HCT116 (cell line): ENCODE results near the gene LRRK1. TPM values are rescaled to one million over a fixed set of nuclear protein-coding genes. Genes with fewer than 3 reads are reported as not detected.

Experiments used
- ATAC-seq: fragments of 200-7000 bp; cut with Tn5 transposase; 2 replicates; pipeline ENCODE4 v1.9.1; 2020; ENCODE audit warnings: mild to moderate bottlenecking, moderate library complexity
- BruUV-seq: library from RNA; stranded (reverse); fragments of 400-500 nt; replicated peaks from 2 replicates; lab custom pipeline; 2021; lab: Mats Ljungman, UMichigan
- CTCF ChIA-PET: fragments of 300-600 bp; sonication (Branson Sonifier 250); formaldehyde crosslinking; loops from one replicate; lab custom pipeline; 2021; ENCODE audit warnings: antibody characterized with exemption; lab: Charles Lee
- POLR2A ChIA-PET: fragments of 300-600, 350-600 bp; sonication (Branson Sonifier 250); formaldehyde crosslinking; loops from one replicate; lab custom pipeline; 2021; ENCODE audit warnings: antibody characterized with exemption; lab: Charles Lee
- RAD21 ChIA-PET, 2 experiments: fragments of 300-600 bp; sonication (Branson Sonifier 250); formaldehyde crosslinking; loops; one replicate each; lab custom pipeline; 2023; ENCODE audit warnings: low total read pairs in 2 of 2; ENCODE audit not compliant: uncharacterized antibody in 2 of 2, unreplicated experiment in 2 of 2, low non-redundant PET in 1 of 2; lab: Charles Lee
- DNase-seq: peaks from one replicate; pipeline ENCODE4 v3.0.0-alpha.2; 2010; ENCODE audit warnings: low read depth, low spot score
- H2AFZ ChIP-seq: fragments of 200-600 bp; shearing (Covaris generic), sonication (generic); 2 replicates; pipeline ENCODE4 v1.6.1; 2017; ENCODE audit warnings: low read depth, mixed run types, mixed read lengths, antibody characterized with exemption, low read length; ENCODE audit not compliant: poor library complexity, severe bottlenecking
- H3K27ac ChIP-seq: 2 replicates; pipeline ENCODE4 v1.5.1; 2012; ENCODE audit warnings: low read depth, low read length
- H3K27me3 ChIP-seq: fragments of 200-600 bp; sonication (generic); 2 replicates; pipeline ENCODE4 v1.6.1; 2016; ENCODE audit warnings: mixed run types, low read length, mixed read lengths; ENCODE audit not compliant: insufficient read depth
- H3K36me3 ChIP-seq, 2 experiments: fragments of 200-500 bp in 1 of 2; fragments of 200-600 bp in 1 of 2; sonication (Bioruptor generic) in 1 of 2; sonication (generic) in 1 of 2; 2 replicates each; pipeline versions ENCODE4 v1.5.1 to v1.6.1; 2014 to 2016; ENCODE audit warnings: low read length in 2 of 2, inconsistent platforms in 1 of 2, mixed read lengths in 1 of 2, mixed run types in 1 of 2; ENCODE audit not compliant: insufficient read depth in 2 of 2, control insufficient read depth in 1 of 2
- H3K4me1 ChIP-seq, 2 experiments: fragments of 200-600 bp in 1 of 2; sonication (generic) in 1 of 2; 2 replicates each; pipeline versions ENCODE4 v1.5.1 to v1.6.1; 2012 to 2017; ENCODE audit warnings: low read length in 2 of 2, inconsistent platforms in 1 of 2, mild to moderate bottlenecking in 1 of 2, mixed read lengths in 1 of 2, mixed run types in 1 of 2, moderate library complexity in 1 of 2; ENCODE audit not compliant: insufficient read depth in 2 of 2, control insufficient read depth in 1 of 2
- H3K4me2 ChIP-seq: fragments of 200-600 bp; sonication (generic); 2 replicates; pipeline ENCODE4 v1.6.1; 2017; ENCODE audit warnings: mixed run types, low read length, mixed read lengths
- H3K4me3 ChIP-seq, 2 experiments: fragments of 200-600 bp in 1 of 2; sonication (generic) in 1 of 2; replicated peaks in 1 of 2; 2 replicates each; pipeline ENCODE4 v1.5.1; 2011 to 2016; ENCODE audit warnings: low read length in 2 of 2, control low read depth in 1 of 2, low read depth in 1 of 2, mild to moderate bottlenecking in 1 of 2, mixed read lengths in 1 of 2, mixed run types in 1 of 2
- H3K79me2 ChIP-seq: fragments of 200-600 bp; sonication (generic); 2 replicates; pipeline ENCODE4 v1.6.1; 2017; ENCODE audit warnings: mild to moderate bottlenecking, mixed run types, low read length, moderate library complexity, mixed read lengths; ENCODE audit not compliant: insufficient read depth
- H3K9ac ChIP-seq: fragments of 200-600 bp; sonication (generic); 2 replicates; pipeline ENCODE4 v1.6.1; 2016; ENCODE audit warnings: low read length, mixed read lengths
- H3K9me2 ChIP-seq: fragments of 200-600 bp; sonication (generic), shearing (Covaris generic); 2 replicates; pipeline ENCODE4 v1.6.1; 2017; ENCODE audit warnings: mixed run types, mild to moderate bottlenecking, moderate library complexity; ENCODE audit not compliant: insufficient read depth
- H3K9me3 ChIP-seq, 2 experiments: fragments of 200-500 bp in 1 of 2; fragments of 200-600 bp in 1 of 2; sonication (Bioruptor generic) in 1 of 2; sonication (generic) in 1 of 2; 2 replicates each; pipeline ENCODE4 v1.6.1; 2014 to 2017; ENCODE audit warnings: low read length in 2 of 2, mixed read lengths in 2 of 2, inconsistent platforms in 1 of 2, low read depth in 1 of 2, mild to moderate bottlenecking in 1 of 2, mixed run types in 1 of 2, moderate library complexity in 1 of 2; ENCODE audit not compliant: control insufficient read depth in 1 of 2, insufficient read depth in 1 of 2
- H4K20me1 ChIP-seq: fragments of 200-600 bp; sonication (generic), shearing (Covaris generic); 2 replicates; pipeline ENCODE4 v1.6.1; 2017; ENCODE audit warnings: mixed run types, mild to moderate bottlenecking, moderate library complexity; ENCODE audit not compliant: insufficient read depth
- CTCF ChIP-seq, 3 experiments: fragments of 200-600 bp in 1 of 3; sonication (generic) in 1 of 3; IDR thresholded peaks in 2 of 3; conservative IDR thresholded peaks in 1 of 3; 2 replicates each; pipeline ENCODE4 v1.5.1; 2012 to 2017; ENCODE audit warnings: low read depth in 2 of 3, low read length in 2 of 3, antibody characterized with exemption in 1 of 3, borderline replicate concordance in 1 of 3, control low read depth in 1 of 3, mild to moderate bottlenecking in 1 of 3, mixed read lengths in 1 of 3, mixed run types in 1 of 3, moderate library complexity in 1 of 3; ENCODE audit not compliant: insufficient read depth in 1 of 3
- MAX ChIP-seq: IDR thresholded peaks from 2 replicates; pipeline ENCODE4 v1.6.1; 2012
- POLR2AphosphoS5 ChIP-seq: IDR thresholded peaks from 2 replicates; pipeline ENCODE4 v1.6.1; 2011; ENCODE audit warnings: mild to moderate bottlenecking, low read depth, low read length, moderate library complexity
- RAD21 ChIP-seq: IDR thresholded peaks from 2 replicates; pipeline ENCODE4 v1.6.1; 2012; ENCODE audit warnings: low read depth, mild to moderate bottlenecking
- TCF7L2 ChIP-seq: IDR thresholded peaks from 2 replicates; pipeline ENCODE4 v1.7.0; 2011; ENCODE audit warnings: borderline replicate concordance, inconsistent platforms; ENCODE audit not compliant: insufficient read depth, insufficient read length; ENCODE audit errors: extremely low read depth
- intact Hi-C: fragments of 100-400 bp; cut with micrococcal nuclease; formaldehyde crosslinking; loops from 2 replicates; pipeline ENCODE4 v1.10.0; 2022
- total RNA-seq: library from RNA; stranded (reverse); gene quantifications from one replicate; pipeline ENCODE4 v1.2.1, GENCODE V29; 2021; ENCODE audit not compliant: unreplicated experiment

LRRK1 gene
- total RNA-seq, 1 experiment from 2014 or later = 21.6 TPM

GRCh38 chr15:101008158-101009139 lies 89.3 kb downstream of the LRRK1 start:
- Histone ChIP-seq H3K79me2 (no peaks in the 10 kb centered on the region), H3K9me2 (no peaks in the 10 kb centered on the region), H3K27me3 (no peaks in the 10 kb centered on the region), H3K36me3 (no peaks in the 10 kb centered on the region), H3K4me2 (peak overlapping the region; percentile 90), H3K9me3 (no peaks in the 10 kb centered on the region), H3K4me3 (peak overlapping the region; percentile 43 to 58), H3K9ac (peak overlapping the region; percentile 53), H2AFZ (no peak overlapping the region), H3K4me1 (peaks cover 11 to 25% of the 10 kb centered on the region in 2 experiments; a peak in 3 of 4 replicates), H3K27ac (0 out of 2 replicates have a peak overlapping the region, but pooled peaks have one; percentile 24), H4K20me1 (no peaks in the 10 kb centered on the region)
- TF ChIP-seq MAX = no peak
- TF ChIP-seq TCF7L2 = peak; percentile 78
- peak; percentile 22; the same call in 1 of the 2 replicates for TF ChIP-seq RAD21
- peak; percentile 81 to 99 (median 89) for TF ChIP-seq CTCF (IDR thresholded peaks at IDR 0.05 in 2 of 3, conservative IDR thresholded peaks at IDR 0.05 in 1 of 3; ENCODE audit: borderline replicate concordance in 1 of 3, insufficient read depth in 1 of 3, low read depth in 2 of 3, low read length in 2 of 3)
- TF ChIP-seq POLR2AphosphoS5 = peak; percentile 62; the same call in 1 of the 2 replicates
- ChIA-PET POLR2A (interaction anchor here (1.4 kb wide), 1 partner anchor 93 kb away, joined by 4 read pairs; no protein-coding TSS in a partner anchor), CTCF (interaction anchor here (0.5 to 3.5 kb wide), 48 partner anchors 8 to 1734 kb away, joined by 3 to 112 read pairs (median 4); partner anchors contain the start of genes ADAMTS17, ALDH1A3, ASB7 and CHSY1), RAD21 (interaction anchor here (0.7 to 1.2 kb wide), 2 partner anchors 90 kb away, joined by 5 to 11 read pairs; partner anchors contain the start of gene LRRK1 (in 1 of the 2))
- ATAC-seq (peak; percentile 91), DNase-seq (peak; percentile 72)
- no TSS peak for BruUV-seq
- intact Hi-C loops = loop anchor here (1.0 to 10.0 kb wide), 4 partner anchors 130 to 658 kb away; partner anchors contain the start of gene ALDH1A3
